D721Med (cell line): ENCODE measurements around the gene UGCG.

Experiments
- DNase-seq: peaks from one replicate; pipeline ENCODE4 v3.0.0; 2011; ENCODE audit warnings: low spot score; ENCODE audit not compliant: insufficient read length
- FAIRE-seq: peaks from 2 replicates; lab custom pipeline; 2011; peaks lifted over from hg19 to GRCh38; lab: Jason Lieb, UNC
- CTCF ChIP-seq: IDR thresholded peaks from 2 replicates; pipeline ENCODE4 v1.5.1; 2012; ENCODE audit warnings: mild to moderate bottlenecking, control low read depth; ENCODE audit not compliant: insufficient read depth; ENCODE audit errors: missing control alignments

UGCG gene

DNA sequence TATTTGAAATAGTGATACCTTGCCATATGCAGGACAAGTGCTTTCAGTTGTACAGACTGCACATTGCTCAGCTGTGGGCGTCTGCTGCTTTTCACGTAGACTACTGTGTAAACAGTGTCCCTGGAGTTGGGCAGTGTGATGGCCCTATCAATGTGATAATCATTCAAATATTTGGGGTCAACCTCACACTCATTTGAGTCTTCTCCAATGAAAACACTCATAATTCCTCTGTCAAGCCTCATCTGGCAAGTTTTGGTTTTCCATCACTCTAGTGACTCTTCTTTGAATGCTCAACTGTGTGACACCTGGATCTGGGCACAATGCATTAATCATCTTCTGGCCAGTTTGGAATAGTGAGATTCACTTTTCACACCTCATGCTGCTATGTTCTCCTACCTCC is 64.4 kb downstream of the UGCG start:
- no peak for FAIRE-seq

GRCh38 chr9:111961575-111961974 is 65.0 kb downstream of the UGCG start:
- no peak for DNase-seq
- TF ChIP-seq CTCF, result no peak
- FAIRE-seq, result no peak

More for the DNA sequence above, 64.4 kb downstream of the UGCG start:
- no peak for DNase-seq
- no peak for TF ChIP-seq CTCF

DNA sequence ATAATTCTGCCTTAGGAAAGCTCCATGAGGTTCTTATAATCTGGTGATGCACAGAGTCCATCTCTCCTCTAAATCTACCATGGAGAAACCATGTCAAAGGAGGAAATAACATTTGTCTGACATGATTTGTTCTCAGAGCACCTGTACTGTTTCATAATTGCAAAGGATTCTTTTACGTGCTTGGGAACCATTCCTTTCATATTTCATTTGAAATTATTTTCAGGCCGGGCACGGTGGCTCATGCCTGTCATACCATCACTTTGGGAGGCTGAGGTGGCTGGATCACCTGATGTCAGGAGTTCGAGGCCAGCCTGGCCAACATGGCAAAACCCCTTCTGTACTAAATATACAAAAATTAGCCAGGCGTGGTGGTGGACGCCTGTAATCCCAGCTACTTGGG is 65.4 kb downstream of the UGCG start:
- no peak for TF ChIP-seq CTCF
- DNase-seq (no peak), FAIRE-seq (no peak)

DNA sequence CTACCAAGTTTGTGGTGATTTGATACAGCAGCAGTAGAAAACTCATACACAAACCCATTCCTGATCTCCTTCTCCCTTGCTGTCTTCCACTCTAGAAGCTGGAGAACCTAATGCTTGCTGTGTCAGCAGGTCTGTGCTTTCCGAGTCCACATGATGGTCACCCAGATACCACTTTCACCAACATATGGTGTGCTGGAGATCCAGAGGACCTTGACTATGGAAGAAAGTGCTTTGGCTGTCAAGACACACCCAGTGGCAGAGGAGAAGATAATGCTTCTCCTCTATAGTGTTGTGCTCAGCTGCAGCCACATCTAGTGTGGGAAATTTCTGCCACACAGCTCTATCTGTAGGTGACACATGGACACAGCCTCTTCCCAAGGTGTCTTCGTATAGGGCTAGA is 67.4 kb downstream of the UGCG start:
- FAIRE-seq (no peak), DNase-seq (no peak)
- TF ChIP-seq CTCF, result no peak

- no peak for TF ChIP-seq CTCF
- no peak for DNase-seq
- no peak for FAIRE-seq
Measured at GRCh38 chr9:111965566-111966019, 69.0 kb downstream of the UGCG start.

DNA sequence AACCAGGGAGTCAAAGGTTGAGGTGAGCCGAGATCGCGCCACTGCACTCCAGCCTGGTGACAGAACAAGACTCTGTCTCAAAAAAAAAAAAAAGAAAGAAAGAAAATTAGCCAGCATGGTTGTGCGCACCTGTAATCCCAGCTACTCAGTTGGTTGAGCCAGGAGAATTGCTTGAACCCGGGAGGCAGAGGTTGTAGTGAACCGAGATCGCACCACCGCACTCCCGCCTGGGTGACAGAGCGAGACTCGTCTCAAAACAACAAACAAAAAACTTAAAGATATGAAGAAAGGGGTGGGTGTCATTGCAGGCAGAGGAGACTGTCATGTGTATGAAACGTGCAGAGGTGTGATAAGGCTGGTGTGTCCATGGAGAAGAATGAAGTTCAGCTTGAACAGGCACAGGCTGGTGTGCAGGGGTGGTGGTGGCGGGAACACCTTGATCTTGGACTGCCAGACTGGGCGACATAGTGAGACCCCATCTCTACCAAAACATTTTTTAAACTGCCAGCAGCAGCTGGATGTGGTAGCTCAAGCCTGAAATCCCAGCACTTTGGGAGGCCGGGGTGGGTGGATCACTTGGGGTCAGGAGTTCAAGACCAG is 69.6 kb downstream of the UGCG start:
- no peak for TF ChIP-seq CTCF
- FAIRE-seq (no peak), DNase-seq (no peak)

DNA sequence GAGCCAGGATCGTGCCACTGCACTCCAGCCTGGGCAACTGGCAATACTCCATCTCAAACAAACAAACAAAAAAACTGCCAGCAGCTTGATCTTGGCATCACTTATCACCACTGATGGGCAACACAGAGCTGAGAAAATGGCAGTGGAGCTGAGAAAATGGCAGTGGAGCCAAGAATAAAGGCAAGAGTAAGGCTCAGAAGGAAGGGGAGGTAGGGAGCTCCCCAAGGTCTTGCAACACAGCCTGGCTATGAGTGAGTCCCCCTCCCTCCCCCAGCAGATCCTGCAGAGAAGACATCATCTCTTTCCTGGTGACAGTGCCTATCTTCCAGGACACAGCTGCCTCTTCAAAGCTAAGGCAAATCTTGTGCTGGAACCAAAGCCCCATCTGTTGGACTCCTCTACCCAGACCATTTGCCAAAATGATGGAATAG is 70.3 kb downstream of the UGCG start:
- no peak for DNase-seq
- FAIRE-seq, result no peak
- no peak for TF ChIP-seq CTCF
